Fibroblast of villous mesenchyme (primary cell): Measurements from ENCODE around the gene SHCBP1L. TPM values are rescaled to one million over a fixed set of nuclear protein-coding genes. Genes with fewer than 3 reads are reported as not detected.
A peak's percentile ranks its signal among the peaks of the same experiment; 100 is the strongest.

Source experiments
- DNase-seq: peaks from one replicate; pipeline ENCODE4 v3.0.0-alpha.2; 2010; ENCODE audit warnings: low read depth
- H3K4me3 ChIP-seq: 2 replicates; pipeline ENCODE4 v1.5.1; 2011; ENCODE audit warnings: low read depth, mild to moderate bottlenecking, low read length
- total RNA-seq: library from RNA; depleted of rRNA; stranded (reverse); fragments of >200 nt; gene quantifications from 2 replicates; pipeline ENCODE4 v1.2.3, GENCODE V29; 2012
- TF ChIP-seq, protein P1 (sequence below): IDR thresholded peaks from 2 replicates; pipeline ENCODE4 v1.5.1; 2012; ENCODE audit warnings: low read depth, mild to moderate bottlenecking, low read length; ENCODE audit not compliant: insufficient read depth

The SHCBP1L gene
- total RNA-seq, 1 donor: under 0.01 TPM

GRCh38 chr1:182993746-182994145 lies 40.8 kb upstream of the SHCBP1L start:
- no peak for DNase-seq
- no peak overlapping the region for H3K4me3 ChIP-seq
- TF ChIP-seq, protein P1, sequence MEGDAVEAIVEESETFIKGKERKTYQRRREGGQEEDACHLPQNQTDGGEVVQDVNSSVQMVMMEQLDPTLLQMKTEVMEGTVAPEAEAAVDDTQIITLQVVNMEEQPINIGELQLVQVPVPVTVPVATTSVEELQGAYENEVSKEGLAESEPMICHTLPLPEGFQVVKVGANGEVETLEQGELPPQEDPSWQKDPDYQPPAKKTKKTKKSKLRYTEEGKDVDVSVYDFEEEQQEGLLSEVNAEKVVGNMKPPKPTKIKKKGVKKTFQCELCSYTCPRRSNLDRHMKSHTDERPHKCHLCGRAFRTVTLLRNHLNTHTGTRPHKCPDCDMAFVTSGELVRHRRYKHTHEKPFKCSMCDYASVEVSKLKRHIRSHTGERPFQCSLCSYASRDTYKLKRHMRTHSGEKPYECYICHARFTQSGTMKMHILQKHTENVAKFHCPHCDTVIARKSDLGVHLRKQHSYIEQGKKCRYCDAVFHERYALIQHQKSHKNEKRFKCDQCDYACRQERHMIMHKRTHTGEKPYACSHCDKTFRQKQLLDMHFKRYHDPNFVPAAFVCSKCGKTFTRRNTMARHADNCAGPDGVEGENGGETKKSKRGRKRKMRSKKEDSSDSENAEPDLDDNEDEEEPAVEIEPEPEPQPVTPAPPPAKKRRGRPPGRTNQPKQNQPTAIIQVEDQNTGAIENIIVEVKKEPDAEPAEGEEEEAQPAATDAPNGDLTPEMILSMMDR: no peak

- no peak overlapping the region for H3K4me3 ChIP-seq
- DNase-seq: peak; percentile 42
- TF ChIP-seq, protein P1: no peak
Observed at GRCh38 chr1:182990413-182991144, 37.6 kb upstream of the SHCBP1L start.

GRCh38 chr1:182985876-182986275 lies 32.9 kb upstream of the SHCBP1L start:
- H3K4me3 ChIP-seq: no peak overlapping the region
- DNase-seq: no peak
- TF ChIP-seq, protein P1: no peak

- no peak for DNase-seq
Observed at GRCh38 chr1:182984621-182985020, 31.7 kb upstream of the SHCBP1L start.

GRCh38 chr1:182984138-182984537 lies 31.2 kb upstream of the SHCBP1L start:
- TF ChIP-seq, protein P1: no peak
- no peak overlapping the region for H3K4me3 ChIP-seq
- no peak for DNase-seq

More at GRCh38 chr1:182984621-182985020, 31.7 kb upstream of the SHCBP1L start:
- TF ChIP-seq, protein P1: no peak
- no peak overlapping the region for H3K4me3 ChIP-seq

DNA sequence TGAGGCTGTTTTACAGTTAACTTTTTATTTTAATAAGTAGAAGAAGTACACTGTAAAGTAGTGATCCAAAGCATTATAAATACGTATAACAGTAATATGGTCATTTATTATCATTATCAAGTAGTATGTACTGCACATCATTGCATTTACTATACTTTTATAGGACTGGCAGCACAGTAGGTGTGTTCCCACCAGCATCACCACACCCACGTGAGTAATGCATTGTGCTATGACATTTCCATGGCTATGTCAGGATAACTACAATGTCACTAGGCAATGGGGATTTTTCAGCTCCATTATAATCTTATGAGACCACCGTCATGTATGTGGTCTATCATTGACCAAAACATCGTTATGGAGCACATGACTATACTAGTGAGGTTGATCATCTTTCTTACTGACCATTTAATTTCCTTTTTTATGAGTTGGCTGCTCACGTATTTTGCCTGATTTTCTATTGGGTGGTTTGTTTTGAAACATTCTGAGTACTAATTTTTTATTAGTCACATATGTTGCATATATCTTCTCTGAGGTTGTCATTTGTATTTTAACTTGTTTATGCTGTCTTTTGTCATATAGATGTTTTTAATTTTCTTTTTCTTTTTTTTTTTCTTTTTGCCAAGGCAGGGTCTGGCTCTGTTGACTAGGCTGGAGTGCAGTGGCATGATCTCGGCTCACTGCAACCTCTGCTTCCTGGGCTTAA lies 25.3 kb upstream of the SHCBP1L start:
- TF ChIP-seq, protein P1: no peak
- no peak overlapping the region for H3K4me3 ChIP-seq
- DNase-seq: no peak
